SW 1271 (cell line): ENCODE measurements around the gene NEK11.

Source experiments
- DNase-seq, 2 experiments: peaks; one replicate each; lab custom pipeline; 2025; lab: John Stamatoyannopoulos, UW

NEK11 gene

GRCh38 chr3:131141770-131142169 lies 115.1 kb downstream of the NEK11 start:
- no peak for DNase-seq

- DNase-seq: peak in 1 of 2 experiments; percentile 20
Measured at GRCh38 chr3:131142580-131142979, 115.9 kb downstream of the NEK11 start.

- DNase-seq: no peak
Measured at GRCh38 chr3:131143802-131144201, 117.1 kb downstream of the NEK11 start.

GRCh38 chr3:131147534-131147933 lies 120.9 kb downstream of the NEK11 start:
- DNase-seq: no peak

- DNase-seq: no peak
Measured at GRCh38 chr3:131158434-131158833, 131.8 kb downstream of the NEK11 start.

GRCh38 chr3:131162516-131162915 lies 135.8 kb downstream of the NEK11 start:
- DNase-seq: no peak

GRCh38 chr3:131167867-131168266 lies 141.2 kb downstream of the NEK11 start:
- no peak for DNase-seq

- DNase-seq: no peak
Measured at GRCh38 chr3:131169331-131169730, 142.7 kb downstream of the NEK11 start.

GRCh38 chr3:131172502-131173200 lies 146.0 kb downstream of the NEK11 start:
- DNase-seq: no peak

GRCh38 chr3:131174752-131175151 lies 148.1 kb downstream of the NEK11 start:
- no peak for DNase-seq

GRCh38 chr3:131178710-131179375 lies 152.2 kb downstream of the NEK11 start:
- no peak for DNase-seq

- no peak for DNase-seq
Measured at GRCh38 chr3:131192701-131193100, 166.0 kb downstream of the NEK11 start.

- DNase-seq: peak in 1 of 2 experiments; percentile 22
Measured at GRCh38 chr3:131193641-131194238, 167.1 kb downstream of the NEK11 start.

GRCh38 chr3:131194816-131195215 lies 168.1 kb downstream of the NEK11 start:
- no peak for DNase-seq

- DNase-seq: no peak
Measured at GRCh38 chr3:131200636-131201199, 174.0 kb downstream of the NEK11 start.

- DNase-seq: no peak
Measured at GRCh38 chr3:131216330-131216729, 189.7 kb downstream of the NEK11 start.

- peak in 1 of 2 experiments; percentile 63 for DNase-seq
Measured at GRCh38 chr3:131216801-131217200, 190.1 kb downstream of the NEK11 start.

GRCh38 chr3:131217296-131217741 lies 190.6 kb downstream of the NEK11 start:
- DNase-seq: no peak

- DNase-seq: no peak
Measured at GRCh38 chr3:131218196-131218595, 191.5 kb downstream of the NEK11 start.

GRCh38 chr3:131221731-131222130 lies 195.1 kb downstream of the NEK11 start:
- DNase-seq: no peak

GRCh38 chr3:131222599-131222998 lies 195.9 kb downstream of the NEK11 start:
- no peak for DNase-seq

- no peak for DNase-seq
Measured at GRCh38 chr3:131223373-131224289, 197.0 kb downstream of the NEK11 start.
